ENCODE measurements around the gene SUSD4.

SUSD4 gene

GRCh38 chr1:223227486-223228196 lies 136.3 kb downstream of the SUSD4 start:
- no peak for FAIRE-seq
- TF ChIP-seq POLR2A (IDR thresholded peaks at IDR 0.05; ENCODE audit: low read depth, low read length) = no peak
- no peak for TF ChIP-seq TAF1 (IDR thresholded peaks at IDR 0.05; ENCODE audit: low read depth, low read length)
- TF ChIP-seq POLR2AphosphoS5 (IDR thresholded peaks at IDR 0.05; ENCODE audit: low read depth, low read length) = no peak
- no peak for TF ChIP-seq POU2F2 (IDR thresholded peaks at IDR 0.05; ENCODE audit: low read depth, low read length)
- TF ChIP-seq PAX5 (IDR thresholded peaks at IDR 0.05; ENCODE audit: insufficient read depth, low read length, severe bottlenecking) = no peak
- no peak for TF ChIP-seq SPI1 (IDR thresholded peaks at IDR 0.05; ENCODE audit: low read depth, low read length)
- DNase-seq (ENCODE audit: insufficient read length, low spot score) = no peak

GRCh38 chr1:223227031-223227430 lies 136.9 kb downstream of the SUSD4 start:
- TF ChIP-seq POLR2A (IDR thresholded peaks at IDR 0.05; ENCODE audit: low read depth, low read length) (no peak), POU2F2 (IDR thresholded peaks at IDR 0.05; ENCODE audit: low read depth, low read length) (no peak), TAF1 (IDR thresholded peaks at IDR 0.05; ENCODE audit: low read depth, low read length) (no peak), POLR2AphosphoS5 (IDR thresholded peaks at IDR 0.05; ENCODE audit: low read depth, low read length) (no peak), PAX5 (IDR thresholded peaks at IDR 0.05; ENCODE audit: insufficient read depth, low read length, severe bottlenecking) (no peak), SPI1 (IDR thresholded peaks at IDR 0.05; ENCODE audit: low read depth, low read length) (no peak)
- no peak for DNase-seq (ENCODE audit: insufficient read length, low spot score)
- FAIRE-seq = no peak

GRCh38 chr1:223226271-223226670 lies 137.7 kb downstream of the SUSD4 start:
- TF ChIP-seq PAX5 (IDR thresholded peaks at IDR 0.05; ENCODE audit: insufficient read depth, low read length, severe bottlenecking) = no peak
- no peak for TF ChIP-seq SPI1 (IDR thresholded peaks at IDR 0.05; ENCODE audit: low read depth, low read length)
- no peak for TF ChIP-seq TAF1 (IDR thresholded peaks at IDR 0.05; ENCODE audit: low read depth, low read length)
- no peak for FAIRE-seq
- no peak for DNase-seq (ENCODE audit: insufficient read length, low spot score)

GRCh38 chr1:223225481-223225880 lies 138.5 kb downstream of the SUSD4 start:
- no peak for TF ChIP-seq TAF1 (IDR thresholded peaks at IDR 0.05; ENCODE audit: low read depth, low read length)
- TF ChIP-seq POLR2A (IDR thresholded peaks at IDR 0.05; ENCODE audit: low read depth, low read length) = no peak
- no peak for TF ChIP-seq SPI1 (IDR thresholded peaks at IDR 0.05; ENCODE audit: low read depth, low read length)
- no peak for TF ChIP-seq POLR2AphosphoS5 (IDR thresholded peaks at IDR 0.05; ENCODE audit: low read depth, low read length)
- TF ChIP-seq POU2F2 (IDR thresholded peaks at IDR 0.05; ENCODE audit: low read depth, low read length) = no peak
- TF ChIP-seq PAX5 (IDR thresholded peaks at IDR 0.05; ENCODE audit: insufficient read depth, low read length, severe bottlenecking) = no peak
- DNase-seq (ENCODE audit: insufficient read length, low spot score) (no peak), FAIRE-seq (no peak)

- TF ChIP-seq POU2F2 (IDR thresholded peaks at IDR 0.05; ENCODE audit: low read depth, low read length) (no peak), POLR2AphosphoS5 (IDR thresholded peaks at IDR 0.05; ENCODE audit: low read depth, low read length) (no peak), PAX5 (IDR thresholded peaks at IDR 0.05; ENCODE audit: insufficient read depth, low read length, severe bottlenecking) (no peak), SPI1 (IDR thresholded peaks at IDR 0.05; ENCODE audit: low read depth, low read length) (no peak), TAF1 (IDR thresholded peaks at IDR 0.05; ENCODE audit: low read depth, low read length) (no peak), POLR2A (IDR thresholded peaks at IDR 0.05; ENCODE audit: low read depth, low read length) (no peak)
- DNase-seq (ENCODE audit: insufficient read length, low spot score) = no peak
- FAIRE-seq = no peak
Observed at GRCh38 chr1:223225061-223225460, 138.9 kb downstream of the SUSD4 start.

GRCh38 chr1:223224465-223224864 lies 139.5 kb downstream of the SUSD4 start:
- DNase-seq (ENCODE audit: insufficient read length, low spot score) = no peak
- FAIRE-seq = no peak
- no peak for TF ChIP-seq SPI1 (IDR thresholded peaks at IDR 0.05; ENCODE audit: low read depth, low read length)
- TF ChIP-seq TAF1 (IDR thresholded peaks at IDR 0.05; ENCODE audit: low read depth, low read length) = no peak
- no peak for TF ChIP-seq POU2F2 (IDR thresholded peaks at IDR 0.05; ENCODE audit: low read depth, low read length)
- no peak for TF ChIP-seq PAX5 (IDR thresholded peaks at IDR 0.05; ENCODE audit: insufficient read depth, low read length, severe bottlenecking)
- TF ChIP-seq POLR2A (IDR thresholded peaks at IDR 0.05; ENCODE audit: low read depth, low read length) = no peak
- TF ChIP-seq POLR2AphosphoS5 (IDR thresholded peaks at IDR 0.05; ENCODE audit: low read depth, low read length) = no peak

GRCh38 chr1:223223091-223223995 lies 140.6 kb downstream of the SUSD4 start:
- FAIRE-seq = no peak
- no peak for DNase-seq (ENCODE audit: insufficient read length, low spot score)

GRCh38 chr1:223222377-223222776 lies 141.6 kb downstream of the SUSD4 start:
- no peak for TF ChIP-seq SPI1 (IDR thresholded peaks at IDR 0.05; ENCODE audit: low read depth, low read length)
- TF ChIP-seq PAX5 (IDR thresholded peaks at IDR 0.05; ENCODE audit: insufficient read depth, low read length, severe bottlenecking) = no peak
- no peak for TF ChIP-seq TAF1 (IDR thresholded peaks at IDR 0.05; ENCODE audit: low read depth, low read length)
- no peak for TF ChIP-seq POLR2A (IDR thresholded peaks at IDR 0.05; ENCODE audit: low read depth, low read length)
- FAIRE-seq (no peak), DNase-seq (ENCODE audit: insufficient read length, low spot score) (no peak)

More at GRCh38 chr1:223223091-223223995, 140.6 kb downstream of the SUSD4 start:
- no peak for TF ChIP-seq TAF1 (IDR thresholded peaks at IDR 0.05; ENCODE audit: low read depth, low read length)
- TF ChIP-seq SPI1 (IDR thresholded peaks at IDR 0.05; ENCODE audit: low read depth, low read length) = no peak

GRCh38 chr1:223221686-223222085 lies 142.3 kb downstream of the SUSD4 start:
- FAIRE-seq (no peak), DNase-seq (ENCODE audit: insufficient read length, low spot score) (no peak)
- no peak for TF ChIP-seq TAF1 (IDR thresholded peaks at IDR 0.05; ENCODE audit: low read depth, low read length)
- TF ChIP-seq POLR2A (IDR thresholded peaks at IDR 0.05; ENCODE audit: low read depth, low read length) = no peak
- TF ChIP-seq POLR2AphosphoS5 (IDR thresholded peaks at IDR 0.05; ENCODE audit: low read depth, low read length) = no peak
- no peak for TF ChIP-seq PAX5 (IDR thresholded peaks at IDR 0.05; ENCODE audit: insufficient read depth, low read length, severe bottlenecking)
- no peak for TF ChIP-seq SPI1 (IDR thresholded peaks at IDR 0.05; ENCODE audit: low read depth, low read length)
